ENCODE measurements around the gene ZBP1.

The ZBP1 gene

DNA sequence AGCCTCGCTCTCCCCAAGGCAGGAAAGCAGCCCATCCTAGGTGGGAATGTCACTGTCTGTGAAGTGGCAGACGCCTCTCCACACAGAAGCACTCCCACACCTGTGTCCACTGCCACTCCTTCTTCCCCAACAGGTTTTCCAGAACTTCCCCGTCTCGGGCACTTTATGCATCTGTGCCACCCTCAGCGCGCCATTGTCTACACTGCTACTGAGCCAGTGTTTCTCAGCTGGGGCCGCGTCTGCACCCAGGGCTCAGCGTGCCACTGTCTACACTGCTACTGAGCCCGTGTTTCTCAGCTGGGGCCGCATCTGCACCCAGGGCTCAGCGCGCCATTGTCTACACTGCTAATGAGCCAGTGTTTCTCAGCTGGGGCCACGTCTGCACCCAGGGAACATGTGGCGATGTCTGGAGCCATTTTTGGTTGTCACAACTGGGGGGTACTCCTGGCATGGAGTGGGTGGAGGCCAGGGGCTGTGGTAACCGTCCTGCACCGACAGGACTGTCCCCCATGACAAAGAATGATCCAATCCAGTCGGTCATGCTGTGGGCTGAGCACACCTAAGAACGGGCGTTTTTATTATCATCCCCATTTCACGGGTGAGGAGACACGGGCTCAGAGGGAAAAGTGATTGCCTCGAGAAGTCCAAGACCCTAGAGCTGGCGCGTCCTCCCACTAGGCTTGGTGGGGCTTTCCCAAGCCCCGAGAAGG, 41.7 kb upstream of the ZBP1 start:
- Histone ChIP-seq H3K36me3 (replicated peaks in 1 of 2; ENCODE audit: control insufficient read depth in 2 of 2, insufficient read depth in 2 of 2, low read length in 2 of 2) (no peaks in the 10 kb centered on the region), H3K9ac (ENCODE audit: low read depth, low read length, poor library complexity) (peak overlapping the region; percentile 70), H3K4me3 (ENCODE audit: low read length in 2 of 2) (no peak overlapping the region), H4K91ac (ENCODE audit: low read depth, low read length, poor library complexity) (no peak overlapping the region), H3K79me1 (ENCODE audit: low read depth, low read length) (no peaks in the 10 kb centered on the region), H3K4ac (ENCODE audit: low read length) (no peak overlapping the region), H3K9me3 (replicated peaks in 1 of 2; ENCODE audit: control insufficient read depth in 2 of 2, insufficient read depth in 1 of 2, low read depth in 1 of 2, low read length in 2 of 2) (no peaks in the 10 kb centered on the region), H4K8ac (ENCODE audit: low read depth, low read length) (no peak overlapping the region), H2BK12ac (ENCODE audit: low read length) (no peak overlapping the region), H3K4me1 (ENCODE audit: control insufficient read depth in 2 of 2, insufficient read depth in 1 of 2, low read depth in 1 of 2, low read length in 2 of 2) (no peaks in the 10 kb centered on the region), H2BK120ac (ENCODE audit: low read depth, low read length) (peak overlapping the region; percentile 28), H3K18ac (ENCODE audit: low read length) (peak overlapping the region; percentile 90), H3K4me2 (ENCODE audit: insufficient read depth, low read length, poor library complexity, severe bottlenecking) (no peak overlapping the region), H2BK15ac (ENCODE audit: low read length) (no peak overlapping the region), H2AK5ac (ENCODE audit: low read depth, low read length) (peak overlapping the region; percentile 58), H3K27ac (replicated peaks; ENCODE audit: low read length) (no peak overlapping the region), H3K14ac (ENCODE audit: low read length) (peak overlapping the region; percentile 63), H3K23ac (ENCODE audit: low read depth, low read length, poor library complexity) (peak overlapping the region; percentile 67), H2AFZ (ENCODE audit: low read length) (no peak overlapping the region), H3K27me3 (ENCODE audit: control insufficient read depth in 3 of 3, insufficient read depth in 3 of 3, low read depth in 1 of 3, low read length in 3 of 3) (no peaks in the 10 kb centered on the region), H2BK5ac (ENCODE audit: low read length) (no peak overlapping the region)
- DNase-seq (ENCODE audit: low spot score) = no peak
- WGBS, 2 donors (ENCODE audit: extremely low coverage in 2 of 2, insufficient read length in 2 of 2, insufficient replicate concordance in 1 of 2) = no CpG with 5 or more reads among the region's 26 CpGs

DNA sequence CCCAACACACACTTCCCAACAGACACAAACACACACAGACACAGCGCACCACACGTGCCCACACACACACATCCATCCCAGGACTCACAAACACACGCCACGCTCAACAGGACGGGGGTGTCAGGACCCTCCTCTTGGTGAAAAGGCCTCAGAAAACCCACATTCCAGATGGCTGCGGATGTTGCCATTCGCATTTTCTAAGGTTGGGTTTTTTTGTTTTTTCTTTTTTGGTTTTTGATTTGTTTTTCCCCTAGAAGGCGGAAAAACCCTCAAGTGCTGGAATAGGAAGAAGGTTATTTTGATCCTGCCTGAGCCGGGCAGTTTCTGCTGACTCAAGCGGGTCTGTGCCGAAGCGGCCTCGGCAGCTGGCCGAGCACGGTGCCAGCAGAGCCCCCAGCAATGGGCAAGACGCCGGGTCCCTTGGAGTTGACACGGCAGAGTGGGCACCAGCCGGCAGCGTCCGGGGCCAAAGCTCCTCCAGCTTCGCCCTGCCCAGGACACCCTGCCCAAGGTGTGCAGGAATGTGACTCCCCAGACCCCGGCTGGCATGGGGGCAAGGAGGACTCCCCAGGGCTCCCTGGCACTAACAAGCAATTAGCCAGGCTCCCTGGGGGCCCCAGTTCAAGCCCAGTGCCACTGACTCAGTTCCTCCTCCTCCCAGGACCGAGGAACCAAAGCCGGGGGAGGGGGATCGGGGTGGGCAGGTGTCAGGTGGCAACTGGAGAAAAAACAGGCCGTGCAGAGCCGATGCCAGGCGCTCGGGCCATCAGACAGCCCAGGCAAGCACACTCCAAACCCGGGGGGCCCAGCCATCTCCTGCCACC, 40.9 kb upstream of the ZBP1 start:
- Histone ChIP-seq H3K23ac (ENCODE audit: low read depth, low read length, poor library complexity) (no peak overlapping the region), H3K14ac (ENCODE audit: low read length) (peak overlapping the region; percentile 84), H3K9me3 (replicated peaks in 1 of 2; ENCODE audit: control insufficient read depth in 2 of 2, insufficient read depth in 1 of 2, low read depth in 1 of 2, low read length in 2 of 2) (no peaks in the 10 kb centered on the region), H3K4me3 (ENCODE audit: low read length in 2 of 2) (no peak overlapping the region), H3K79me1 (ENCODE audit: low read depth, low read length) (no peaks in the 10 kb centered on the region), H4K8ac (ENCODE audit: low read depth, low read length) (no peak overlapping the region), H2BK120ac (ENCODE audit: low read depth, low read length) (no peak overlapping the region), H3K27me3 (ENCODE audit: control insufficient read depth in 3 of 3, insufficient read depth in 3 of 3, low read depth in 1 of 3, low read length in 3 of 3) (no peaks in the 10 kb centered on the region), H3K36me3 (replicated peaks in 1 of 2; ENCODE audit: control insufficient read depth in 2 of 2, insufficient read depth in 2 of 2, low read length in 2 of 2) (no peaks in the 10 kb centered on the region), H2BK15ac (ENCODE audit: low read length) (no peak overlapping the region), H3K27ac (replicated peaks; ENCODE audit: low read length) (no peak overlapping the region), H3K4ac (ENCODE audit: low read length) (no peak overlapping the region), H4K91ac (ENCODE audit: low read depth, low read length, poor library complexity) (no peak overlapping the region), H3K4me2 (ENCODE audit: insufficient read depth, low read length, poor library complexity, severe bottlenecking) (no peak overlapping the region), H3K9ac (ENCODE audit: low read depth, low read length, poor library complexity) (peak overlapping the region; percentile 44), H2AK5ac (ENCODE audit: low read depth, low read length) (peak overlapping the region; percentile 75), H2BK12ac (ENCODE audit: low read length) (no peak overlapping the region), H2AFZ (ENCODE audit: low read length) (no peak overlapping the region), H2BK5ac (ENCODE audit: low read length) (no peak overlapping the region), H3K4me1 (ENCODE audit: control insufficient read depth in 2 of 2, insufficient read depth in 1 of 2, low read depth in 1 of 2, low read length in 2 of 2) (no peaks in the 10 kb centered on the region), H3K18ac (ENCODE audit: low read length) (peak overlapping the region; percentile 80)
- DNase-seq (ENCODE audit: low spot score) = no peak
- WGBS, 2 donors (ENCODE audit: extremely low coverage in 2 of 2, insufficient read length in 2 of 2, insufficient replicate concordance in 1 of 2) = no CpG with 5 or more reads among the region's 31 CpGs

DNA sequence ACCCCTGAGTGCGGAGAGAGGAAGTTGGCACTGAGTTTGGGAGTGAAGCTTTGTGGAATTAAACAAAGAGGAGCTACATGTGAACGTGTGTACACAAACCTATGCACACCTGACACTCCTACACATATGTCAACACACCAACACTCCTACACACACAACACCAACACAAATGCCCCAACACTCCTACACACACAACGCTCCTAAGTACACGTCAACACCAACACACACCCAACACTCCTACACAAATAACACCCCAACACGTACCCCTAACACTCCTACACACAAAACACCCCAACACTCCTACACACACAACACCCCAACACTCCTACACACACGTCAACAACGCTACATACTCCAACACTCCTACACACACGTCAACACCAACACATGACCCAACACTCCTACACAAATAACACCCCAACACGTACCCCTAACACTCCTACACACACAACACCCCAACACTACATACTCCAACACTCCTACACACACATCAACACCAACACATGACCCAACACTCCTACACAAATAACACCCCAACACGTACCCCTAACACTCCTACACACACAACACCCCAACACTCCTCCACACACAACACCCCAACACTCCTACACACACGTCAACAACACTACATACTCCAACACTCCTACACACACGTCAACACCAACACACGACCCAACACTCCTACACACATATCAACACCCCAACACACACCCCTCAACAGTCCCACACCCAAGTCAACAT, 40.1 kb upstream of the ZBP1 start:
- Histone ChIP-seq H4K8ac (ENCODE audit: low read depth, low read length) (peak overlapping the region; percentile 43), H3K4ac (ENCODE audit: low read length) (no peak overlapping the region), H4K91ac (ENCODE audit: low read depth, low read length, poor library complexity) (no peak overlapping the region), H3K79me1 (ENCODE audit: low read depth, low read length) (no peaks in the 10 kb centered on the region), H3K36me3 (replicated peaks in 1 of 2; ENCODE audit: control insufficient read depth in 2 of 2, insufficient read depth in 2 of 2, low read length in 2 of 2) (no peaks in the 10 kb centered on the region), H3K4me2 (ENCODE audit: insufficient read depth, low read length, poor library complexity, severe bottlenecking) (no peak overlapping the region), H3K14ac (ENCODE audit: low read length) (peak overlapping the region; percentile 84), H3K27ac (replicated peaks; ENCODE audit: low read length) (no peak overlapping the region), H2BK15ac (ENCODE audit: low read length) (no peak overlapping the region), H3K27me3 (ENCODE audit: control insufficient read depth in 3 of 3, insufficient read depth in 3 of 3, low read depth in 1 of 3, low read length in 3 of 3) (no peaks in the 10 kb centered on the region), H2BK12ac (ENCODE audit: low read length) (no peak overlapping the region), H3K18ac (ENCODE audit: low read length) (peak overlapping the region; percentile 80), H2BK120ac (ENCODE audit: low read depth, low read length) (no peak overlapping the region), H3K4me3 (ENCODE audit: low read length in 2 of 2) (no peak overlapping the region), H2AFZ (ENCODE audit: low read length) (no peak overlapping the region), H3K4me1 (ENCODE audit: control insufficient read depth in 2 of 2, insufficient read depth in 1 of 2, low read depth in 1 of 2, low read length in 2 of 2) (no peaks in the 10 kb centered on the region), H3K23ac (ENCODE audit: low read depth, low read length, poor library complexity) (peak overlapping the region; percentile 85), H3K9me3 (replicated peaks in 1 of 2; ENCODE audit: control insufficient read depth in 2 of 2, insufficient read depth in 1 of 2, low read depth in 1 of 2, low read length in 2 of 2) (no peaks in the 10 kb centered on the region), H2BK5ac (ENCODE audit: low read length) (no peak overlapping the region), H3K9ac (ENCODE audit: low read depth, low read length, poor library complexity) (peak overlapping the region; percentile 44), H2AK5ac (ENCODE audit: low read depth, low read length) (peak overlapping the region; percentile 75)
- DNase-seq (ENCODE audit: low spot score) = no peak
- WGBS, 2 donors (ENCODE audit: extremely low coverage in 2 of 2, insufficient read length in 2 of 2, insufficient replicate concordance in 1 of 2) = 100% methylated on average over 7 to 11 of the region's 13 CpGs

Measured in neuronal stem cell (in vitro differentiated cells).